ENCODE results near the gene ZBTB20. TPM values are rescaled to one million over a fixed set of nuclear protein-coding genes. Genes with fewer than 3 reads are reported as not detected.

The ZBTB20 gene
- polyA plus RNA-seq, 1 of the 3 experiments (the other 2 are of a cell fraction): 0.43 TPM

- Histone ChIP-seq H2AFZ (ENCODE audit: low read depth) (no peak overlapping the region), H3K9ac (no peak overlapping the region), H3K9me2 (no peaks in the 10 kb centered on the region; the same call in 1 of the 2 replicates), H3K9me3 (peaks cover 21% of the 10 kb centered on the region), H4K20me1 (ENCODE audit: insufficient read depth) (no peaks in the 10 kb centered on the region), H3K79me2 (ENCODE audit: insufficient read depth) (no peaks in the 10 kb centered on the region), H3K27me3 (ENCODE audit: insufficient read depth) (no peaks in the 10 kb centered on the region), H3K4me1 (ENCODE audit: control insufficient read depth in 1 of 2, insufficient read depth in 2 of 2, low read depth in 1 of 2, low read length in 1 of 2) (no peaks in the 10 kb centered on the region), H3K4me2 (no peak overlapping the region), H3K36me3 (replicated peaks in 1 of 2; ENCODE audit: control insufficient read depth in 1 of 2, insufficient read depth in 2 of 2, low read length in 1 of 2) (peaks cover 0 to 14% of the 10 kb centered on the region in 2 experiments), H3F3A (replicated peaks; ENCODE audit: insufficient read depth) (no peaks in the 10 kb centered on the region), H3K27ac (ENCODE audit: low read depth in 2 of 2, low read length in 1 of 2) (no peak overlapping the region), H3K4me3 (ENCODE audit: low read depth in 2 of 2, low read length in 1 of 2) (no peak overlapping the region)
- TF ChIP-seq CHD2 (IDR thresholded peaks at IDR 0.05; ENCODE audit: low read length, partially characterized antibody) (no peak), RAD21 (IDR thresholded peaks at IDR 0.05; ENCODE audit: low read length) (no peak), IRF3 (IDR thresholded peaks at IDR 0.05; ENCODE audit: low read depth, low read length) (no peak), REST (IDR thresholded peaks at IDR 0.05; ENCODE audit: low read depth, low read length) (no peak), CTCF (IDR thresholded peaks at IDR 0.05) (no peak), YY1 (IDR thresholded peaks at IDR 0.05; ENCODE audit: low read depth) (no peak), ZBTB33 (IDR thresholded peaks at IDR 0.05; ENCODE audit: borderline replicate concordance, low read depth) (no peak), FOSL2 (IDR thresholded peaks at IDR 0.05; ENCODE audit: borderline replicate concordance, low read depth) (no peak), TEAD4 (IDR thresholded peaks at IDR 0.05; ENCODE audit: borderline replicate concordance, insufficient read depth) (no peak), SIN3A (IDR thresholded peaks at IDR 0.05; ENCODE audit: borderline replicate concordance, low read depth, low read length) (no peak), FOXJ3 (CRISPR knock-in tag; IDR thresholded peaks at IDR 0.05) (no peak), MXI1 (IDR thresholded peaks at IDR 0.05; ENCODE audit: low read depth, low read length) (no peak), JUND (IDR thresholded peaks at IDR 0.05) (no peak), USF1 (IDR thresholded peaks at IDR 0.05; ENCODE audit: borderline replicate concordance, low read depth) (no peak), MEF2A (IDR thresholded peaks at IDR 0.05; ENCODE audit: borderline replicate concordance, low read depth) (no peak), EZH2phosphoT487 (IDR thresholded peaks at IDR 0.05; ENCODE audit: borderline replicate concordance, low read depth) (no peak), SMC3 (IDR thresholded peaks at IDR 0.05; ENCODE audit: low read depth, low read length) (no peak), NRF1 (IDR thresholded peaks at IDR 0.05; ENCODE audit: low read depth, low read length) (no peak), RFX5 (IDR thresholded peaks at IDR 0.05; ENCODE audit: low read length) (no peak), NFIC (IDR thresholded peaks at IDR 0.05; ENCODE audit: borderline replicate concordance) (no peak)
- 63% methylated on average over 3 of the region's 3 CpGs for WGBS (ENCODE audit: low lambda C conversion rate)
- ChIA-PET CTCF (no interaction called here), POLR2A (no interaction called here)
- DNase-seq: no peak
These were observed 193.8 kb downstream of the ZBTB20 start for GRCh38 chr3:114953215-114953799.

All from SK-N-SH (cell line).